Measurements from ENCODE around the gene NFASC.

DNA sequence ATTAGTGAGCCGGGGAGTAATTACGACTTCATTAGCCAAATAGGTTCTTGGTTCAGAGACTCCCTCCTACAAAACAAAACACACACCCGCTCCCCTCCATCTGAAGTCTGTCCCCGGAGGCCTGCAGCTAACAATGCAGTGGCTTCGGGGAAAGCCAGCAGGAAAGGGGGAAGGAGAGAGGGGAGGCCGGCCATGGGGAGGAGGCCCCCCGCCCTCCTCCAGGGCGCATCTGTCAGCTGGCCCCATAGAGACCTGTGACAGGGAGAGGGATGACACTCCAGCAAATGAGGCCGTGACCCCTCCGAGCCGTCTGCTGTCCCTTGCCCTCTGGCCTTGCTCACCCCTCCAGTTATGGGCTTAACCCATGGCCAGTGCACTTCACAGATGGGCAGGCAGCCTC lies 160.2 kb downstream of the NFASC start:
- TF ChIP-seq EZH2 (IDR thresholded peaks at IDR 0.05; ENCODE audit: insufficient read depth, poor library complexity, severe bottlenecking) (no peak), EZH2phosphoT487 (IDR thresholded peaks at IDR 0.05; ENCODE audit: insufficient read depth, low read depth) (no peak)

All from GM23248 (cell line).